GM12864 (cell line): ENCODE measurements around the gene NT5DC2.

ENCODE experiments used
- DNase-seq: peaks from one replicate; pipeline ENCODE4 v3.0.0-alpha.2; 2011; ENCODE audit warnings: low read depth
- H3K4me3 ChIP-seq: 2 replicates; pipeline ENCODE4 v1.5.1; 2011; ENCODE audit warnings: mild to moderate bottlenecking, low read depth, low read length, control low read depth
- TF ChIP-seq, protein P1 (sequence below): IDR thresholded peaks from 2 replicates; pipeline ENCODE4 v1.5.1; 2011; ENCODE audit warnings: low read depth, mild to moderate bottlenecking, moderate library complexity, low read length, control low read depth, inconsistent platforms; ENCODE audit errors: missing control alignments

The NT5DC2 gene

GRCh38 chr3:52479877-52480575 lies 53.6 kb downstream of the NT5DC2 start:
- no peak for DNase-seq
- H3K4me3 ChIP-seq = no peak overlapping the region
- TF ChIP-seq, protein P1, sequence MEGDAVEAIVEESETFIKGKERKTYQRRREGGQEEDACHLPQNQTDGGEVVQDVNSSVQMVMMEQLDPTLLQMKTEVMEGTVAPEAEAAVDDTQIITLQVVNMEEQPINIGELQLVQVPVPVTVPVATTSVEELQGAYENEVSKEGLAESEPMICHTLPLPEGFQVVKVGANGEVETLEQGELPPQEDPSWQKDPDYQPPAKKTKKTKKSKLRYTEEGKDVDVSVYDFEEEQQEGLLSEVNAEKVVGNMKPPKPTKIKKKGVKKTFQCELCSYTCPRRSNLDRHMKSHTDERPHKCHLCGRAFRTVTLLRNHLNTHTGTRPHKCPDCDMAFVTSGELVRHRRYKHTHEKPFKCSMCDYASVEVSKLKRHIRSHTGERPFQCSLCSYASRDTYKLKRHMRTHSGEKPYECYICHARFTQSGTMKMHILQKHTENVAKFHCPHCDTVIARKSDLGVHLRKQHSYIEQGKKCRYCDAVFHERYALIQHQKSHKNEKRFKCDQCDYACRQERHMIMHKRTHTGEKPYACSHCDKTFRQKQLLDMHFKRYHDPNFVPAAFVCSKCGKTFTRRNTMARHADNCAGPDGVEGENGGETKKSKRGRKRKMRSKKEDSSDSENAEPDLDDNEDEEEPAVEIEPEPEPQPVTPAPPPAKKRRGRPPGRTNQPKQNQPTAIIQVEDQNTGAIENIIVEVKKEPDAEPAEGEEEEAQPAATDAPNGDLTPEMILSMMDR = no peak

GRCh38 chr3:52479037-52479876 lies 54.4 kb downstream of the NT5DC2 start:
- no peak for DNase-seq
- TF ChIP-seq, protein P1 = no peak
- H3K4me3 ChIP-seq = no peak overlapping the region

DNA sequence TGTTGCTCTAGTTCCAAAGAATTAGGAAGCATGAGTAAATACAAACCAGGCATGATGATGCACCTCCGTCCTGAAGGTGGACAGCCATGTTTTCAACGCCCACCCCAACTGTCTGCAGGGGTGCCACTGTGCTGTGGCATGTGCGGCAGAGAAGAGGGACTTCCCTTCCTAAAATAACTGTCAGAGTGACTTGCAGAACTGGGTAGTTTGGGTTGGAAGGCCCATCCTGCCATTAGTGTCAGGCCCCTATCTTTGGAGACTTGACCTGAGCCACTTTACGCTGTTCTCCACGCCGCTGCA lies 55.9 kb downstream of the NT5DC2 start:
- no peak overlapping the region for H3K4me3 ChIP-seq
- TF ChIP-seq, protein P1 = no peak
- DNase-seq = no peak

DNA sequence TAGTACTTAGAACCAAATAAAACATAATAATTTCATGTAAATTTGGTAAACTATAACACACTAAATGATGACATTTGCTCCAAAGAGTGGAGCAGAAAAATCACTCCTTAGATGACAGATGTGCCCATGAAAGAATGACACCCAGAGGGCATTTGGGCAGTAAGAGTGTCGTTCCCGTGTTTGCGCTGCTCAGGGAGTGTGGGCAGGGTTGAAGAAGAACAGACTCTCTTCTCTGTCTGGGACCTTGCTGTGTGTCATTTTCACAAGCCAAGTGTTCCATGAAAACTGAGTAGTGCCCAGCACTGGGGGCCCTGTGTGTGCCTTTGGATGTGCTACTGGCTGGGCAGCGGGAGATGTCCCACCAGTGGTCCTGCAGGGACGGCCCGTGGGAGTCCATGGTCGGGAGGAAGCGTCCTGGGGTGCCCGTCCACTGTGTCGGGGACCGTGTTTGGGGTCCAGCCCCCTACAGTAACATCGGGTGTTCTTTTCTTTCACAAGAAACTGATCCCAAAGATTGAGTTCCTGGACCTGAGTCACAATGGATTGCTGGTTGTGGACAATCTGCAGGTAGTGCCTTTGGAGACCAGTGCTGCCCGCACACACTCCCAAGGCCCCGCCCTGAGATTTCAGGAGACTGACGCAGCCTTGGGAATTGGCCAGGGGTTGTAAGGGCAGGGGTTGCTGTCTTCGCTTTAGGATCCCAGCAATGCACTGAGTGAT lies 56.4 kb downstream of the NT5DC2 start:
- no peak for DNase-seq
- H3K4me3 ChIP-seq = no peak overlapping the region
- TF ChIP-seq, protein P1 = no peak
